MM.1S (cell line): ENCODE measurements around the gene GSTA4.

Source experiments
- CTCF ChIP-seq: fragments of 300-600 bp; sonication (generic); IDR thresholded peaks from 2 replicates; pipeline ENCODE4 v1.5.1; 2016; ENCODE audit warnings: antibody characterized with exemption, low read length, mixed read lengths
- EZH2phosphoT487 ChIP-seq: fragments of 300-600 bp; sonication (generic); IDR thresholded peaks from 2 replicates; pipeline ENCODE4 v1.6.1; 2018; ENCODE audit warnings: antibody characterized with exemption, low read length

DNA sequence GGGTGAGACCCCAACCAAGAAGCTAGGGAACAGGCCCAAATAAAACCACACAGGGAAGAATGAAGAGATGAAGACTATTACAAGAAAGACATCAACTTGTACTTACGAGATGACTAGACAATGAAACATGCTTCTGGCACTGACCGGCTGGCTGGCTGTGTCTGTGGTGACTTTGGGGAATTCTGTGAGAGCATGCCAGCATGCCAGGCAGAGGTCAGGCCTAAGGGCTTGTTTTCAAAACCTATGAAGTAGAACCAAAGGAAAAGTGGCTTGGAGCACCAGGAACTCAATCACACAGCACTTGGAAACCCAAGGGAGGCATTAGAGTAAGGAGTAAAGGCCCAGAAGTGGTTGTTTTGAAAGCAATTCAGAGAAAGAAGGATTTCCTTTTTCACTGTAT, 57.2 kb downstream of the GSTA4 start:
- TF ChIP-seq CTCF (no peak), EZH2phosphoT487 (no peak)
